Measurements from ENCODE around the gene SCYGR5. TPM values are rescaled to one million over a fixed set of nuclear protein-coding genes. Genes with fewer than 3 reads are reported as not detected.
A peak's percentile ranks its signal among the peaks of the same experiment; 100 is the strongest.
"Not testable (repeated sequence)": the region's sequence is repeated elsewhere in the genome, so short reads cannot be mapped to it uniquely, and the experiment has no call there.

SCYGR5 gene
- total RNA-seq, 1 experiment from 2014 or later: not detected

GRCh38 chr2:227673620-227674019 lies 7.0 kb downstream of the SCYGR5 start:
- not testable (repeated sequence) for DNase-seq (ENCODE audit: low read depth)

DNA sequence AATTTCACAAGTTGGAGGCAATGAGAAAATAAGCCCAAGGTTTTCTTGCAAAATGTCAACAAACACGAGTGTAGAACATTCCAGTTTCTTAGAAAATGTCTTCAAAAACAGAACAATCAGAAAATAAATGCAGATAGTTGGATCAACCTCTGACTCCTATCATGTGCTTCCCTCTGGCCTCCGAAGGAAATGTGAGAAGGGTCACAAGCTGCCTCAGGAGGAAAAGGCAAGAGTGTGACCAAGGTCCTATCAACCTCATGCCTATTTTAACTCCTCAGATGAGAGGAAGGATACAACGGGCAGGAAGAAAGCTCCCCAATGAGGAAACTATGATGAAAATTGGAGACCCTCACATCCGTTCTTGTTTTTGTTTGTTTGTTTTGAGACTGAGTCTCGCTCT lies 7.9 kb downstream of the SCYGR5 start:
- no peak for DNase-seq (ENCODE audit: low read depth)

GRCh38 chr2:227677928-227678327 lies 11.3 kb downstream of the SCYGR5 start:
- DNase-seq (ENCODE audit: low read depth): no peak

DNA sequence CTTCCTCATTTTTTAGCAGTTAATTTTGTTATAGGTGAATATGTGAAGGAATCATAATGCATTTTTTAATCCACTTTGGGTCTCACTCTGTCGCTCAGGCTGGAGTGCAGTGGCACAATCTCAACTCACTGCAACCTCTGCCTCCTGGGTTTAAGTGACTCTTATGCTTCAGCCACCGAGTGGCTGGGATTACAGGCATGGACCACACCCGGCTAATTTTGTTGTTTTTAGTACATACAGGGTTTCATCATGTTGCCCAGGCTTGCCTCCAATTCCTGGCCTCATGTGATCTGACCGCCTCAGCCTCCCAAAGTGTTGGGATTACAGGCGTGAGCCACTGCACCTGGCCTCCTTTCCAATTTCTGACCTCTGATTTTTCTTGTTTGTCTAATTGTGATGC lies 17.7 kb downstream of the SCYGR5 start:
- no peak for DNase-seq (ENCODE audit: low read depth)

DNA sequence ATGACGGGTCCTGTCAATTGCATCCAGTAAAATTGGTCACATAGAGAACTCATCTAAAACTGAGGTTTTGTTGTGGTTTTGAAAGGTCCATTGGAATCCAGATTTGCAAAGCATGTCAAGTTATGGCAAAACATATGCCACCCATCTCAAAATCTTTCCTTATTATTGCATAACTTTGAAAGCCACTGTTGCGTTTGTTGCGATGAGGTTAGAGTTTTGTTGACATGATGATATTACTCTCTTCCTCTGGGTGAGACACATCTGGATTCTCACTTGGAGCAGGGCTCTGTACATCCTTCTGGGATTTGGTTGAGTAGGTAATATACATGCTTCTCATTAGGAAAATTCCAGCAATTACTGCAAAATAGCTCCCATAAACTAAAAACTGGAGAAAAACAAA lies 20.6 kb downstream of the SCYGR5 start:
- DNase-seq (ENCODE audit: low read depth): no peak

DNA sequence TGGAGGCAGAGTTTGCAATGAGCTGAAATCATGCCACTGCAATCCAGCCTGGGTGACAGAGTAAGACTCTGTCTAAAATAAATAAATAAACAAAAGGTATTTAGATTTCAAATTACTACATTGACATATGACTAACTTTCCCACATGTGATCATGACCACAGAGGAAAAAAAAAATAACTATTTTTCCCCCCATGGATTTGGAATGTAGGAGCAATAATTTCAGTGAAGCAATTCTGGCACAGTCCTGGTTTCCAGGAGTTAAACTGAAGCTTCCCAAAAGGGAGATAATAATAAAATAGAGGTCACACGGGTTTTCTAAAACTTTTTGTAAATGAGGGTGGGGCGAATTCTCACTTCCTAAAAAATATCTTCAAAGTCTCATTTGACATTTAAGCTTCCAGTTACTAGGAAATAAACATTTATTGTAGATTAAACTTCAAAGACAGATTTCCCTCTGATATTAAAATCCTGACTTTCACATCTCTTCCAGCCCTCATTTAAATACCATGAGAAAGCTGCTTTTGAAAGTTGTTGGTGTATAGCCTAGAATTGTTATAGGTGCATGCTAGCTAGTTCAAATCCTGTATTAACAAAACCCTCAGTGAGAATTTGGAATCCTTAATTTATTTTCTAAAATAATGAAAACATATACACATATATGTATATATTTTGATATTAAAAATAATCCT lies 30.5 kb downstream of the SCYGR5 start:
- DNase-seq (ENCODE audit: low read depth): no peak

DNA sequence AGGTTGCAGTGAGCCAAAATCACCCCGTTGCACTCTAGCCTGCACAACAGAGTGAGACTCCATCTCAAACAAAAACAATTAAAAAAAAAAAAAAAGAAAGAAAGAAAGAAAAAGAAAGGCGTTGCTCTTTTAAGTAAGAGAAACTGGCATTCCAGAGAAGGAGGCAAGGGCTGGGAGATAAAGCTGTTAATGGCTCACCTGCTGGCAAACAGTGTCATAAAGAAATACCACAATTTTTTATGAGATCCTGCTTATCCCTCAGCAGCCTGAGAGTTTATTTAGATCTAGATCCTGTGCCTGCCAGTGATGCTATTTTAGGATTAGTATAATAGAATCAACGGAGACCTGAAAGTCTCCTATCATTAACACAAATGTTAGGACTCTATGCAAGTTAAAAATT lies 35.0 kb downstream of the SCYGR5 start:
- DNase-seq (ENCODE audit: low read depth): no peak

DNA sequence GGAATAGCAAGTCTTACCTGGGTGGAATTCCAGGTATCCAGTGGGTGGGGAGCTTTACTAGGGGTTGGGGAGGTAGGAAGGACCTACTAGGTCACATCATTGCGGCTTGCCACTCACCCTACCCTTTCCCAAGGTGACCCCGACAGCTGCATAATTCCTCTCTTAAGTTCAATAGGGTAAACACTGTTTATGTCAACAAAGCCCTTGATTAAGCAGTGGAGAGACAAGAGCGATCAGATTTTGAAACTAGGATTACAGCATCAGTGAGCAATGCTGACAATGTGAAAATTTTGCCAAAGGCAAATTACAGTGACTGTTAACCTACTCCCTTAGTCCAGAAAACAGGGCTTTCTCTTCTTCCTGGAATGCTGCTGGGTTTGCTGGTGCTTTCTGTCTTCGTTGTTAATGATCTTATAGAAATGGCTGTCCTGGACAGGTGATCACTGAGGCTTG lies 36.7 kb downstream of the SCYGR5 start:
- DNase-seq (ENCODE audit: low read depth): peak; percentile 38

DNA sequence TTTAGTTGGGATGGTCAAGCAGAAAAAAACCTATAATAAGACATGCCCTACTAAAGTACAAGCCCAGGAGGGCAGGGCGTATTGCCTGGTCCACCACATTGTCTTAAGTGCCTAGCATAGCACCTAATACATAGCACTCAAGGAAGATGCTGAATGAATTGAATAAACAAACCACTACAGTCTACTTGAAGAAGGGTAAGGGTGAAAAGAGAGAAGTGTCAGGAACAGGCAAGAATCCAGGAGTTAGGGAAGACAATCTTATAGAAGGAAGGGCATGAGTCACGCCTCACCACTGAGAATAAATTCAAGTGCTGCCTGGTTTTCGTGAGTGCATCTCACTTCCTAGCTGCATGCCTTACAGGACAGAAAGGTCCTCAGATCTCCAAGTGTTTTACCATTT lies 37.4 kb downstream of the SCYGR5 start:
- peak; percentile 61 for DNase-seq (ENCODE audit: low read depth)

DNA sequence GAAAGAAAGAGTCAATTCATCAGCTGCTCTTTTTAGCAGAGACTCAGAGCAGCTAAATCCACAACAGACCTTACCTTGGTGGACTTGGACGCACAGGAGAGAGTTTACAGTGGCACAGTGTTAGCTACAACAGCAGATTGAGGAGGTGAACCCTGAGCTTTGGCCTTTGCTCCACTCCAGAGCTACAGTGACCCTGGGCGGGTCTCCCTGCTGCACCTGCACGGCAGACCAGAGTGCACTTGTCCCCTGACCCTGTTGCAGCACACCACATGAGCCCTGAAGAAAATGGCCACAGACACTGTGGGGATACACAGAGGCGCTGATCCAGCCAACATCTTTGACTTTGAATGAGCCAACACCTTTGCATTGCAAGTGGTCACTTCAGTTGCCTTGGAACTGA lies 40.3 kb downstream of the SCYGR5 start:
- no peak for DNase-seq (ENCODE audit: low read depth)

DNA sequence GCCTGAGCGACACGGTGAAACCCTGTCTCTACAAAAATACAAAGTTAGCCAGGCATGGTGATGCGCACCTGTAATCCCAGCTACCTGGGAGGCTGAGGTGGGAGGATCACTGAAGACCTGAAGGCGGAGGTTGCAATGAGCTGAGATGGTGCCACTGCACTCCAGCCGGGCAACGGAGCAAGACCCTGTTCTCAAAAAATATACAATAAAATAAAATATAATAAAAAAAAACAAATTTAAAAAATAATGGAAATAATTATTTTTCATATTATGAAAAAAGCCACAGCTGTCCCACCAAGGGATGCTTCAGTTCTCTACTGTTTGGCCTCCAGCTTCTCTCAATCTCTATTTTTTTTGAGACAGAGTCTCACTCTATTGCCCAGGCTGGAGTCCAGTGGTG lies 40.8 kb downstream of the SCYGR5 start:
- DNase-seq (ENCODE audit: low read depth): no peak

DNA sequence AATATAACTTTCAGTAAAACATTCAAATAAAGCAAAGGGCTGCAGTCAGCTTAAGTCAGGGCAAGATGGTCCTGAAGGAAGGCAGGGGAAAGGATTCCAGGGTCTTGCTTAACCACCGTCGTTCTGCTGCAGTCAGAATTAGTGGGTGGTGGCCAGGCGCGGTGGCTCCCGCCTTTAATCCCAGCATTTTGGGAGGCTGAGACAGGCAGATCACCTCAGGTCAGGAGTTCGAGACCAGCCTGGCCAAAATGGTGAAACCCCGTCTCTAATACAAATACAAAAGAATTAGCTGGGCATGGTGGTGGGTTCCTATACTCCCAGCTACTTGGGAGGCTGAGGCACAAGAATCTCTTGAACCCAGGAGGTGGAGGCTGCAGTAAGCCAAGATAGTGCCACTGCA lies 44.4 kb downstream of the SCYGR5 start:
- no peak for DNase-seq (ENCODE audit: low read depth)

GRCh38 chr2:227713291-227713690 lies 46.7 kb downstream of the SCYGR5 start:
- no peak for DNase-seq (ENCODE audit: low read depth)

DNA sequence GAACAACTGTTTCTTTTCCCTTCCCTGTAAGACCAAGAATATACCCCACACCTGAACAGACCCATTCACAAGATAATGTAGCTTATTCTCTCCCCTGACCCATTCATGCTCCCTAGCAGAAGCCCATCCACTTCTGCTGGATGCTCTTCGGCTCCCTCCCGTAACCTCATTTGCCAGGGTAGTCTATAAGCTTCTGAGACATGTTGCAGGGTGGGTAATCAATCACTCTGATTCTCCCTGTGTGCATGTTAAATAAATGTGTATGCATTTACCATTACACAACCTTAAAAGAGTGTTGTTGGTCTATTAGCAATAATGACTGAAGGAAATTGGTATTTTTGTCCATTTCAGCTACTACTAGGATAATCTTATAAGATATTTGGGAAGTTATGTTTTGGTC lies 49.9 kb downstream of the SCYGR5 start:
- no peak for DNase-seq (ENCODE audit: low read depth)

Other genes with a start within 250 kb of the SCYGR5 start
- gene AGFG1, start 194.6 kb upstream of the SCYGR5 start, total RNA-seq (2014; rRNA removed; shearing (Covaris generic)): 41.0 and 49.9 TPM in 2 replicates
- gene SCYGR2, start 67.9 kb upstream of the SCYGR5 start, total RNA-seq (2014; rRNA removed; shearing (Covaris generic)): not detected in 2 replicates
- not detected in 2 replicates for gene SCYGR3, start 52.0 kb upstream of the SCYGR5 start, total RNA-seq (2014; rRNA removed; shearing (Covaris generic))
- not detected in 2 replicates for gene SCYGR4, start 49.3 kb upstream of the SCYGR5 start, total RNA-seq (2014; rRNA removed; shearing (Covaris generic))
- gene SLC19A3, start 51.2 kb downstream of the SCYGR5 start, total RNA-seq (2014; rRNA removed; shearing (Covaris generic)): 0.63 and 1.2 TPM in 2 replicates
- gene SCYGR6, start 58.0 kb downstream of the SCYGR5 start, total RNA-seq (2014; rRNA removed; shearing (Covaris generic)): not detected in 2 replicates
- gene SCYGR7, start 61.5 kb downstream of the SCYGR5 start, total RNA-seq (2014; rRNA removed; shearing (Covaris generic)): not detected in 2 replicates
- not detected in 2 replicates for gene SCYGR8, start 79.1 kb downstream of the SCYGR5 start, total RNA-seq (2014; rRNA removed; shearing (Covaris generic))
- 3.8 and 4.0 TPM in 2 replicates for gene CCL20, start 147.0 kb downstream of the SCYGR5 start, total RNA-seq (2014; rRNA removed; shearing (Covaris generic))
- 0.63 and 5.2 TPM in 2 replicates for gene DAW1, start 204.8 kb downstream of the SCYGR5 start, total RNA-seq (2014; rRNA removed; shearing (Covaris generic))

All from Daoy (cell line).